K562 (cell line): ENCODE measurements around the gene CD82. TPM values are rescaled to one million over a fixed set of nuclear protein-coding genes. Genes with fewer than 3 reads are reported as not detected.

Experiments
- CBX2 ChIP-seq: fragments of 200-600 bp; sonication (generic); IDR thresholded peaks from one replicate; pipeline ENCODE4 v1.6.1; 2012; ENCODE audit warnings: mild to moderate bottlenecking, low read length, inconsistent platforms; ENCODE audit not compliant: insufficient read depth, poor library complexity, severe bottlenecking
- CEBPG ChIP-seq, 3 experiments: fragments of 200-800 bp in 1 of 3; sonication (Bioruptor generic) in 1 of 3; sonication (generic) in 1 of 3; formaldehyde crosslinking in 1 of 3; IDR thresholded peaks in 2 of 3; conservative IDR thresholded peaks in 1 of 3; 2 replicates each; pipeline versions ENCODE4 v1.6.1 to v1.8.0; 2016 to 2022; ENCODE audit warnings: missing compliant biosample characterization in 2 of 3, missing genetic modification characterization in 2 of 3, mild to moderate bottlenecking in 1 of 3, missing genetic modification reagents in 1 of 3
- CREB3 ChIP-seq: fragments of 450-650 bp; conservative IDR thresholded peaks from 2 replicates; pipeline ENCODE4 v1.6.1; 2016; ENCODE audit warnings: missing genetic modification characterization, low read depth, mild to moderate bottlenecking, missing compliant biosample characterization, moderate library complexity
- CTBP1 ChIP-seq: fragments of 450-650 bp; IDR thresholded peaks from 2 replicates; pipeline ENCODE4 v1.6.1; 2016; ENCODE audit warnings: borderline replicate concordance
- DACH1 ChIP-seq: fragments of 450-650 bp; IDR thresholded peaks from 2 replicates; pipeline ENCODE4 v1.6.1; 2018; ENCODE audit not compliant: partially characterized antibody
- DLX4 ChIP-seq: fragments of 250-450 bp; sonication (Bioruptor Pico); IDR thresholded peaks from 2 replicates; pipeline ENCODE4 v1.6.1; 2021; ENCODE audit warnings: mild to moderate bottlenecking
- DNMT1 ChIP-seq: fragments of 450-650 bp; IDR thresholded peaks from 2 replicates; pipeline ENCODE4 v1.6.1; 2016; ENCODE audit warnings: antibody characterized with exemption, mild to moderate bottlenecking
- FOSL1 ChIP-seq: fragments of 200-800 bp; sonication (Bioruptor generic); conservative IDR thresholded peaks from 2 replicates; pipeline ENCODE4 v1.6.1; 2016; ENCODE audit warnings: missing genetic modification characterization, missing compliant biosample characterization
- GTF2F1 ChIP-seq: IDR thresholded peaks from 2 replicates; pipeline ENCODE4 v1.6.1; 2011; ENCODE audit warnings: low read depth, low read length, improper control_type of control experiment
- HDAC2 ChIP-seq: fragments of 450-650 bp; IDR thresholded peaks from 2 replicates; pipeline ENCODE4 v1.6.1; 2016; ENCODE audit warnings: mild to moderate bottlenecking
- HMBOX1 ChIP-seq: sonication (generic); IDR thresholded peaks from 2 replicates; pipeline ENCODE4 v1.6.1; 2016
- HMG20A ChIP-seq: fragments of 450-650 bp; formaldehyde crosslinking; conservative IDR thresholded peaks from 2 replicates; pipeline ENCODE4 v1.4.0; 2020; ENCODE audit warnings: mild to moderate bottlenecking, mixed read lengths
- HMG20B ChIP-seq: fragments of 250-450 bp; sonication (Bioruptor Pico); IDR thresholded peaks from 2 replicates; pipeline ENCODE4 v1.5.0; 2021; ENCODE audit warnings: mild to moderate bottlenecking
- MAFG ChIP-seq: fragments of 450-650 bp; conservative IDR thresholded peaks from 2 replicates; pipeline ENCODE4 v1.6.1; 2016; ENCODE audit warnings: missing genetic modification characterization, missing compliant biosample characterization
- NELFE ChIP-seq: IDR thresholded peaks from 2 replicates; pipeline ENCODE4 v1.6.1; 2011; ENCODE audit warnings: mild to moderate bottlenecking; ENCODE audit not compliant: insufficient read depth, insufficient read length
- NFE2 ChIP-seq: IDR thresholded peaks from 2 replicates; pipeline ENCODE4 v1.6.1; 2014; ENCODE audit warnings: antibody characterized with exemption, low read depth
- RBM15 ChIP-seq: fragments of 200-400 bp; formaldehyde crosslinking; IDR thresholded peaks from 2 replicates; pipeline ENCODE4 v1.6.1; 2018; ENCODE audit warnings: mild to moderate bottlenecking, low read length, moderate library complexity; ENCODE audit not compliant: insufficient read depth
- RFX1 ChIP-seq: fragments of 450-650 bp; IDR thresholded peaks from 2 replicates; pipeline ENCODE4 v1.6.1; 2016; ENCODE audit warnings: mild to moderate bottlenecking, moderate library complexity
- SMC3 ChIP-seq: conservative IDR thresholded peaks from 2 replicates; pipeline ENCODE4 v1.6.1; 2011; ENCODE audit warnings: low read depth, low read length, improper control_type of control experiment; ENCODE audit not compliant: insufficient read depth
- TAL1 ChIP-seq: fragments of 450-650 bp; IDR thresholded peaks from 2 replicates; pipeline ENCODE4 v1.6.1; 2016; ENCODE audit warnings: mild to moderate bottlenecking
- TCF15 ChIP-seq: fragments of 250-450 bp; sonication (Bioruptor Pico); IDR thresholded peaks from 2 replicates; pipeline ENCODE4 v1.8.0; 2022; ENCODE audit warnings: moderate library complexity, mild to moderate bottlenecking, inconsistent platforms
- TCFL5 ChIP-seq: fragments of 250-450 bp; sonication (Bioruptor Pico); conservative IDR thresholded peaks from 2 replicates; pipeline ENCODE4 v1.6.1; 2021; ENCODE audit warnings: mild to moderate bottlenecking, moderate library complexity, matching md5 sums
- TRIM24 ChIP-seq, 2 experiments: fragments of 450-650 bp; IDR thresholded peaks; 2 replicates each; pipeline ENCODE4 v1.6.1; 2016
- WHSC1 ChIP-seq: IDR thresholded peaks from one replicate; pipeline ENCODE4 v1.6.1; 2012; ENCODE audit warnings: low read length, control low read depth, inconsistent platforms
- ZC3H8 ChIP-seq: fragments of 450-650 bp; IDR thresholded peaks from 2 replicates; pipeline ENCODE4 v1.6.1; 2017
- ZNF165 ChIP-seq: fragments of 250-450 bp; sonication (Bioruptor Pico); IDR thresholded peaks from 2 replicates; pipeline ENCODE4 v1.4.0; 2020; ENCODE audit warnings: borderline replicate concordance
- ZNF217 ChIP-seq: sonication (generic); formaldehyde crosslinking; IDR thresholded peaks from 2 replicates; pipeline ENCODE4 v1.8.0; 2022; ENCODE audit warnings: mild to moderate bottlenecking, missing genetic modification reagents
- ZNF23 ChIP-seq: fragments of 250-450 bp; sonication (Bioruptor Pico); IDR thresholded peaks from 2 replicates; pipeline ENCODE4 v1.4.0; 2020; ENCODE audit warnings: mild to moderate bottlenecking
- ZNF583 ChIP-seq: fragments of 250-450 bp; sonication (Bioruptor Pico); IDR thresholded peaks from 2 replicates; pipeline ENCODE4 v1.4.0; 2020
- polyA plus RNA-seq, 8 experiments: library from polyadenylated mRNA; depleted of rRNA in 4 of 8; stranded (reverse) in 5 of 8; unstranded in 3 of 8; fragments of >200 nt; fragmentation: Nextera tagmentation in 2 of 8; fragmentation: Illumina TruSeq in 1 of 8; extraction: Ambion mirVana in 2 of 8; extraction: Trizol in 1 of 8; gene quantifications; 2 replicates each; pipeline versions ENCODE4 v1.2.1 to v1.2.3, GENCODE V29; 2011 to 2014; ENCODE audit warnings: inconsistent platforms in 1 of 8, missing spikeins in 1 of 8
- total RNA-seq, 7 experiments: library from RNA; depleted of rRNA in 6 of 7; stranded (reverse); fragments of >200 nt in 6 of 7; fragmentation: Illumina TruSeq in 2 of 7; extraction: Trizol in 2 of 7; gene quantifications; 2 replicates each; pipeline versions ENCODE4 v1.2.1 to v1.2.3, GENCODE V29; 2011 to 2021; ENCODE audit warnings: low replicate concordance in 1 of 7

The CD82 gene
- total and polyA plus RNA-seq, 9 of the 15 experiments (the other 6 are each of a cell fraction or from before 2014, with no cell fraction given): 0.27 to 9.4 (median 3.0) TPM

- TF ChIP-seq CTBP1: peak; percentile 22; the same call in 1 of the 2 replicates
- no peak for TF ChIP-seq ZNF583 (CRISPR knock-in tag)
- no peak for TF ChIP-seq GTF2F1
- no peak for TF ChIP-seq TAL1
- no peak for TF ChIP-seq RFX1
- no peak for TF ChIP-seq ZNF217 (CRISPR knock-in tag)
- TF ChIP-seq CBX2: no peak
- no peak for TF ChIP-seq TCFL5
- no peak for TF ChIP-seq NELFE
- TF ChIP-seq TCF15: no peak
- no peak for TF ChIP-seq ZNF165 (CRISPR knock-in tag)
- TF ChIP-seq HDAC2: no peak
- TF ChIP-seq SMC3: no peak
- TF ChIP-seq CREB3: no peak
- no peak for TF ChIP-seq TRIM24 (IDR thresholded peaks at IDR 0.05)
- peak; percentile 82 for TF ChIP-seq FOSL1 (tag)
- TF ChIP-seq DNMT1: no peak
- no peak for TF ChIP-seq CEBPG (CRISPR knock-in tag; IDR thresholded peaks at IDR 0.05)
- TF ChIP-seq CEBPG (tag; conservative IDR thresholded peaks at IDR 0.05 in 1 of 2, IDR thresholded peaks at IDR 0.05 in 1 of 2): no peak
- TF ChIP-seq ZC3H8: no peak
- TF ChIP-seq ZNF23 (CRISPR knock-in tag): no peak
- no peak for TF ChIP-seq HMBOX1
- TF ChIP-seq MAFG (tag): no peak
- no peak for TF ChIP-seq RBM15
- no peak for TF ChIP-seq HMG20B
- no peak for TF ChIP-seq WHSC1
- TF ChIP-seq DLX4 (CRISPR knock-in tag): no peak
- no peak for TF ChIP-seq HMG20A (CRISPR knock-in tag)
- no peak for TF ChIP-seq NFE2
- no peak for TF ChIP-seq DACH1
Observed at GRCh38 chr11:44634401-44635281, 69.2 kb downstream of the CD82 start (continued).
